ENCODE results near the gene POLD2.
"Not testable (repeated sequence)": the region's sequence is repeated elsewhere in the genome, so short reads cannot be mapped to it uniquely, and the experiment has no call there.

The POLD2 gene

GRCh38 chr7:44128721-44129582, 5.6 kb upstream of the POLD2 start:
- H3K4me2 ChIP-seq: no peak overlapping the region
- no peaks in the 10 kb centered on the region for H4K20me1 ChIP-seq (ENCODE audit: insufficient read depth)
- H3K9ac ChIP-seq: no peak overlapping the region
- TF ChIP-seq CTCF (conservative IDR thresholded peaks at IDR 0.05; ENCODE audit: low read depth, low read length): no peak
- H3K4me1 ChIP-seq (ENCODE audit: low read depth, poor library complexity, severe bottlenecking): peaks cover 4% of the 10 kb centered on the region
- H3K27ac ChIP-seq: no peak overlapping the region
- no peak overlapping the region for H3K4me3 ChIP-seq (IDR thresholded peaks at IDR 0.05; ENCODE audit: insufficient read depth, low read depth, low read length)
- no peaks in the 10 kb centered on the region for H3K79me2 ChIP-seq (ENCODE audit: insufficient read depth, low read depth)
- H2AFZ ChIP-seq (ENCODE audit: low read depth): no peak overlapping the region
- no peaks in the 10 kb centered on the region for H3K27me3 ChIP-seq (ENCODE audit: insufficient read depth, low read depth)
- no peaks in the 10 kb centered on the region for H3K36me3 ChIP-seq (ENCODE audit: insufficient read depth)

GRCh38 chr7:44127161-44127560, 3.8 kb upstream of the POLD2 start:
- no peak for TF ChIP-seq CTCF (conservative IDR thresholded peaks at IDR 0.05; ENCODE audit: low read depth, low read length)
- H2AFZ ChIP-seq (ENCODE audit: low read depth): no peak overlapping the region
- H3K9ac ChIP-seq: no peak overlapping the region
- H3K27me3 ChIP-seq (ENCODE audit: insufficient read depth, low read depth): no peaks in the 10 kb centered on the region
- H3K79me2 ChIP-seq (ENCODE audit: insufficient read depth, low read depth): peaks cover 10% of the 10 kb centered on the region
- no peak overlapping the region for H3K27ac ChIP-seq
- no peak overlapping the region for H3K4me3 ChIP-seq (IDR thresholded peaks at IDR 0.05; ENCODE audit: insufficient read depth, low read depth, low read length)
- no peaks in the 10 kb centered on the region for H4K20me1 ChIP-seq (ENCODE audit: insufficient read depth)
- no peak overlapping the region for H3K4me2 ChIP-seq
- H3K4me1 ChIP-seq (ENCODE audit: low read depth, poor library complexity, severe bottlenecking): peaks cover 7% of the 10 kb centered on the region
- no peaks in the 10 kb centered on the region for H3K36me3 ChIP-seq (ENCODE audit: insufficient read depth)

GRCh38 chr7:44126574-44126973, 3.2 kb upstream of the POLD2 start:
- not testable (repeated sequence) for H3K4me3 ChIP-seq (IDR thresholded peaks at IDR 0.05; ENCODE audit: insufficient read depth, low read depth, low read length); H3K9ac ChIP-seq; H3K36me3 ChIP-seq (ENCODE audit: insufficient read depth); H3K27ac ChIP-seq; H4K20me1 ChIP-seq (ENCODE audit: insufficient read depth); H3K4me2 ChIP-seq; H2AFZ ChIP-seq (ENCODE audit: low read depth); H3K27me3 ChIP-seq (ENCODE audit: insufficient read depth, low read depth)
- Histone ChIP-seq H3K4me1 (ENCODE audit: low read depth, poor library complexity, severe bottlenecking) (peaks cover 13% of the 10 kb centered on the region), H3K79me2 (ENCODE audit: insufficient read depth, low read depth) (peaks cover 16% of the 10 kb centered on the region)

GRCh38 chr7:44124822-44125202, 1.5 kb upstream of the POLD2 start:
- no peak for TF ChIP-seq CTCF (conservative IDR thresholded peaks at IDR 0.05; ENCODE audit: low read depth, low read length)
- H4K20me1 ChIP-seq (ENCODE audit: insufficient read depth): no peaks in the 10 kb centered on the region
- H3K4me3 ChIP-seq (IDR thresholded peaks at IDR 0.05; ENCODE audit: insufficient read depth, low read depth, low read length): no peak overlapping the region
- H2AFZ ChIP-seq (ENCODE audit: low read depth): no peak overlapping the region
- peaks cover 31% of the 10 kb centered on the region for H3K79me2 ChIP-seq (ENCODE audit: insufficient read depth, low read depth)
- H3K9ac ChIP-seq: no peak overlapping the region
- H3K4me2 ChIP-seq: no peak overlapping the region
- peaks cover 22% of the 10 kb centered on the region for H3K4me1 ChIP-seq (ENCODE audit: low read depth, poor library complexity, severe bottlenecking)
- H3K27me3 ChIP-seq (ENCODE audit: insufficient read depth, low read depth): no peaks in the 10 kb centered on the region
- no peak overlapping the region for H3K27ac ChIP-seq
- peaks cover 5% of the 10 kb centered on the region; the same call in 1 of the 2 replicates for H3K36me3 ChIP-seq (ENCODE audit: insufficient read depth)

GRCh38 chr7:44122529-44122928, 819 bp downstream of the POLD2 start:
- peak overlapping the region; percentile 41 for H3K27ac ChIP-seq
- H2AFZ ChIP-seq (ENCODE audit: low read depth): peak overlapping the region; percentile 92
- H3K4me1 ChIP-seq (ENCODE audit: low read depth, poor library complexity, severe bottlenecking): peaks cover 22% of the 10 kb centered on the region
- peak overlapping the region; percentile 48 for H3K4me3 ChIP-seq (IDR thresholded peaks at IDR 0.05; ENCODE audit: insufficient read depth, low read depth, low read length)
- H3K36me3 ChIP-seq (ENCODE audit: insufficient read depth): peaks cover 5% of the 10 kb centered on the region; the same call in 1 of the 2 replicates
- TF ChIP-seq CTCF (conservative IDR thresholded peaks at IDR 0.05; ENCODE audit: low read depth, low read length): no peak
- H4K20me1 ChIP-seq (ENCODE audit: insufficient read depth): no peaks in the 10 kb centered on the region
- H3K4me2 ChIP-seq: peak overlapping the region; percentile 96
- H3K9ac ChIP-seq: peak overlapping the region; percentile 77
- H3K79me2 ChIP-seq (ENCODE audit: insufficient read depth, low read depth): peaks cover 31% of the 10 kb centered on the region
- no peaks in the 10 kb centered on the region for H3K27me3 ChIP-seq (ENCODE audit: insufficient read depth, low read depth)

All from KMS-11 (cell line).